Hepatic stellate cell (primary cell): Measurements from ENCODE around the gene ZSCAN5A.
"Not testable (repeated sequence)": the region's sequence is repeated elsewhere in the genome, so short reads cannot be mapped to it uniquely, and the experiment has no call there.

ENCODE experiments used
- DNase-seq: peaks from one replicate; pipeline ENCODE4 v3.0.0; 2011; ENCODE audit warnings: low spot score

ZSCAN5A gene

DNA sequence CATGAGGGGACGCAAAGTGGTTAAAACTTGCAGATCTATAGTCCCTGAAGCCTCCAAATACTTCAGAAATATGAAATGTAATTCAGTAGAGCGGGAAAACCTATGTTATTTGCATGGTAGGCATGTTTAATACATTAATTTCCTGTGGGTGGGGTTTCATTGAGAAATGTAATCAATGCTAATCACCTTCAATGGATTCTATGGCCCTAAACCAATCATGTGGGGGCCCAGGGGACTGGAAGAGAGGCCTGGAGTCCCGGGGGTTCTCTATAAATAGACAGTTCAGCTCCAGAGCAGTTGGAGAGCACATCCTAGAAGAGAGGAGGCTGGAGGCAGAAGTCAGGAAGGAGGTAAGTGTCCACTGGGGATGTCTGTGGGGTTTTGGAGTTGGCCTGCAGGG is 112.7 kb downstream of the ZSCAN5A start, which contains the start of gene ZSCAN5C:
TSS of gene ZSCAN5C (plus strand) at position 301 of the 400 bp plus-strand sequence. CDS start 3,641 bp downstream, outside the sequence.
- no peak for DNase-seq

DNA sequence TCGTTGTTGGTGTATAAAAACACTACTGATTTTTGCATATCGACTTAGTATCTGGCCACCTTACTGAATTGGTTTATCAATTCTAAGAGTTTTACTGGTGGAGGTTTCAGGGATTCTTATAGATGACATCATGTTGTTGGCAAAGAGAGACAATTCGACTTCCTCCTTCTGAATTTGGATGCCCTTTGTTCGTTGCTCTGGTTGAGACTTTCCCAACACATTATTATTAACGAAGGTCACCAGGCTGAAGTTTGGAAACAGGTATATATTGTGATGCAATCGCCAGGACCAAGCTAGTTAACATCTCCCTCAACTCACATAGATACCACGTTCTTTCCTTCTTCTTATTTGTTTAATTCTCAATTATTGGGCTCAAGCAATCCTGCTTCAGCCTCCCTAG is 115.0 kb downstream of the ZSCAN5A start:
- DNase-seq, result no peak

DNA sequence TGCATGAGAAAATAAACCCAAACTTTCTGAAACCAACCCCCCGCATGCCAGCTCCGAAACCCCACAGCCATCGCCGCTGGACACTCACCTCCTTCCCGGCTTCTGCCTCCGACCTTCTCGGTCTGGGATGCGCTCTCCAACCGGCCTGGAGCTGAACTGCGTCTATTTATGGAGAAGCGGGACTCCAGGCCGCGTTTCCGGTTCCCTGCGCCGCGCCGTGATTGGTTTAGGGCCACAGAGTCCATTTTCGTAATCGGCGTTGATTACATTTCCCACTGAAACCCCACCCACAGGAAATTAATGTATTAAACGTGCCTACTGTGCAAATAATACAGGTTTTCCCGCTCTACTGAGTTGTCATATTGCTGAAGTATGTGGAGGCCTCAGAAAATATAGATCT is 117.0 kb downstream of the ZSCAN5A start, which contains the start of gene ZSCAN5B:
TSS of gene ZSCAN5B (minus strand) at position 138 of the 400 bp plus-strand sequence. CDS start 4,731 bp downstream, outside the sequence.
- not testable (repeated sequence) for DNase-seq

DNA sequence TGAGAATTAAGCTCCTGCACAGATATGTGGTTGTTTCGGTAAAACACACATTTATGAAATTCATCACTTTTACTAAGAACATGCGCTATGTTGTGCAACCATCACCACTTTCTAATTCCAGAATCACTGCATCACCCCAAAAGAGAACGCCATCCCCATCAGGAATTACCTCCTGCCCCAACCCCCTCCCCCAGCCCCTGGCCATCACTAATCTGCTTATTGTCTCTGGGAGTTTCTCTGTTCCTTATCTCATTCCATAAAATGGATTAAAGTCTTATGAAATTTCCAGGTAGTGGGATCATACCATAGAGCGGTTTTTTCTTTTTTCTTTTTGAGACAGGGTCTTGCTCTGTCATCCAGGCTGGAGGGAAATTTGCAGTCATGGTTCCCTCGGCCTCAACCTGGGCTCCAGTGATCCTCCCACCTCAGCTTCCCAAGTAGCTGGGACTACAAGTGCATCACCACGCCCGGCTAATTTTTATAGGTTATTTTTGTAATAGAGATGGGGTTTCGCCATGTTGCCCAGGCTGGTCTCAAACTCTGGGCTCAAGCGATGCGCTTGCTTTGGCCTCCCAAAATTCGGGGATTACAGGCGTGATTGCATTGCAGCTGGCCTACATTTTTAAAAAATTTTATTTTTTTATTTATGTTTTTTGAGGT is 120.5 kb downstream of the ZSCAN5A start:
- no peak for DNase-seq

DNA sequence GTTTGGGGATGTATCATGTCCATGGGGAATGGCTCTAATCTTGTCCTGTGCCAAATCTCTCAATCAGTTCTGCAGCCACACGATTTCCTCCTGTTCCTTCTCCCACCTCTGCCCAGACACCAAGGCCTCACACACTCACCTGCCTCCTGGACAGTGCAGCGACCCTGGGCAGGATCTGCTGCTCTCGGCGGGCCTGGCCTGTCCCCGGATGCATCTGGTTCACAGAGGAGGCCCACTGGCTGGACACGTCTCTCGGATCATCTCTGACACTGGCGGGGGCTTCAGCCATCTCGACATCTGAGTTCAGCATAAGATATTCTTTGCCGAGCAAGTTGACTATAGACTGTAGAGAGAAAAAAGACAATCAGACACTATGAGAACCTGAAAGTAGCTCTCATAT is 122.9 kb downstream of the ZSCAN5A start:
- no peak for DNase-seq

DNA sequence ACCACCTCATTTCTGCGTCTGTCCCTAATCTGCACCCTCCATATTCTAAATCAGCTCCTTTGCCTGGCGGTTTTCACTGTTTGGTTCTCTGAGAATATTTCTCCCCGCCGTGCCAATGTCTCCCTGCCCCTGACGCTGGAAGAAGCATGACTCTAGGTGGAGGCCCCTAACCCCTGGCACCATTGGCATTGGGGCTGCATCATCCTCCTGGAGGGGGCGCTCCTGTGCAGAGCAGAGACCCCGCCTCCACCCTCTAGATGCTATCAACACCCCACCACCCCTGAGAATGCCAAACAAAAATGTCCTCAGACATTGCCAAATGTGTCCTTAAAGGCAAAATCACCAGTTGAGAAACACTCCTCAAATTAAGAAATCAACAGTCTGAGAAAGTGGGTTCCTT is 123.5 kb downstream of the ZSCAN5A start:
- no peak for DNase-seq

DNA sequence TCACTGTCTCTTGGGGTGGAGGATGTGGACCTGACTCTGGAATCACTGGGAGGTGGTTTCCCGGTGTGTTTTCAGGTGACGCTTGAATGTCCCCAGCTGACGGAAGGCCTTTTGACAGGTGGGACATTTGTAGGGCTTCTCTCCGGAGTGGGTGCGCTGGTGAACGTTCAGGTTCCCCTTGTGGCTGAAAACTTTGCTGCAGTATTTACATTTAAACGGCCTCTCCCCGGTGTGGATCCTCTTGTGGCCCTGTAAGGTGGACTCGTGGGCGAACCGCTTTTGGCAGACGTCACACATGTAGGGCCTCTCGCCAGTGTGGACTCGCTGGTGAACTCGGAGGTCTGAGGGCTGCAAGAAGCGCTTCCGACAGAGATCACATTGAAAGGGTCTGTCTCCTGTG is 124.9 kb downstream of the ZSCAN5A start:
- DNase-seq, result no peak

DNA sequence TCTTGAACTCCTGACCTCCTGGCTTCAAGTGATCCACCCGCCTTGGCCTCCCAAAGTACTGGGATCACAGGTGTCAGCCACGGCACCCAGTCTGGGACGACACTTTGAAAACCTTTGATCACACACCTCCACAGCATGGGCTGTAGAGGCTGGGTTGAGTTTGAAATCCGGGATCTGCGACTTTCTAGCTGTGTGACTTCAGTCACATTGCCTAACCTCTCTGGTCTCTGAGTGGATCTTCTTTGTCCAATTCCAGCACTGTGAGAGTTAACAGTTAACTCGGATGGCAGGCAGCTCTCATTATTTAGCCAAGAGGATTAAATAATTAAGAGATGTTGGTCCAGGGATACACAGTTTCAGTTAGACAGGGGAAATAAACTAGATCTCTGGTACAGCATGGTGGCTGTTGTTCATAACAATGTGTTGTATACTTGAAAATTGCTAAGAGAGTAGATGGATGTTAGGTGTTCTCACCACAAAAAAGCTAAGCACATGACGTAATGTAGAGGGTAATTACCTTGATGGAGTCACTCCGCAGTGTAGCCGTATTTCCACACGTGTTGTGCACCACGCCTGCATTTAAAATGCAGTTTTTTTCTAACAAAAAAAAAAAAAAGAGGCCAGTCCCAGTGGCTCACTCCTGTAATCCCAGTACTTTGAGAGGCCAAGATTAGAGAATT is 136.9 kb downstream of the ZSCAN5A start:
- DNase-seq, result no peak

DNA sequence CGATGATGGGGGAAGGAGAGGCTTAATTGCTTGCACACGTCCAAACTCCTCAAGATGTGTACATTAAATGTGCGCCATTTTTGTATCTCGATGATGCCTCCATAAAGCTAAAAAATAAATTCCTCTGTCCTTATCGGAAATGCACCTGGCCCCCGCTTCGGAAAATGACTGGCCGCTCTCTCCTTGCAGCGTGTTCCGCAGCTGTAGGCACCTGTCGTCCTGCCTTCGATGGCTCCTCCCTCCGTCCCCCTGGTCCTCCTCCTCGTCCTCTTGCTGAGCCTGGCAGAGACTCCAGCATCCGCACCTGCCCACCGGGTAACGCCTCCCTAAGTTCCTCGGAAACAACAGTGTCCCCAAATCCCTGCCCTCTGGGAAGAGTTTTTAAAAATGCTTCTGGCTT is 137.8 kb downstream of the ZSCAN5A start:
- DNase-seq, result no peak

DNA sequence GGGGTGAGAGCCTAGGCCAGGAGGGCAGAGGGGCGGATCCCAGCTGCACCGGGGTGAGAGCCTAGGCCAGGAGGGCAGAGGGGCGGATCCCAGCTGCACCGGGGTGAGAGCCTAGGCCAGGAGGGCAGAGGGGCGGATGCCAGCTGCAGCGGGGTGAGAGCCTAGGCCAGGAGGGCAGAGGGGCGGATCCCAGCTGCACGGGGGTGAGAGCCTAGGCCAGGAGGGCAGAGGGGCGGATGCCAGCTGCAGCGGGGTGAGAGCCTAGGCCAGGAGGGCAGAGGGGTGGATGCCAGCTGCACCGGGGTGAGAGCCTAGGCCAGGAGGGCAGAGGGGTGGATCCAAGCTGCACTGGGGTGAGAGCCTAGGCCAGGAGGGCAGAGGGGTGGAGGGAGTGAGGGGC is 138.3 kb downstream of the ZSCAN5A start:
- DNase-seq, result not testable (repeated sequence)

DNA sequence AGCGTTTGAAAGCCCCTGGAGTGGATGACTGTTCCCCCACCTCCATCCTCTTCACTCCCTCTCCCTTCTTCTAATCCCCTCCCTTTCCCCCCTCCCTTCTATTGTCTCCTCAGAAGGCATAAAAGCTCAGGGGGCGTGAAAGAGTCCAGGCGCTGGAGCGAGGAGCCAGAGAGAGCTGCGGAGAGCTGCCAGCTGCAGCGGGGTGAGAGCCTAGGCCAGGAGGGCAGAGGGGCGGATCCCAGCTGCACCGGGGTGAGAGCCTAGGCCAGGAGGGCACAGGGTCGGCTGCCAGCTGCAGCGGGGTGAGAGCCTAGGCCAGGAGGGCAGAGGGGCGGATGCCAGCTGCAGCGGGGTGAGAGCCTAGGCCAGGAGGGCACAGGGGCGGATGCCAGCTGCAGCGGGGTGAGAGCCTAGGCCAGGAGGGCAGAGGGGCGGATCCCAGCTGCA is 138.8 kb downstream of the ZSCAN5A start, which contains the start of gene GALP:
TSS of gene GALP (plus strand) at position 148 of the 447 bp plus-strand sequence. CDS start 1,101 bp downstream, outside the sequence.
- not testable (repeated sequence) for DNase-seq

DNA sequence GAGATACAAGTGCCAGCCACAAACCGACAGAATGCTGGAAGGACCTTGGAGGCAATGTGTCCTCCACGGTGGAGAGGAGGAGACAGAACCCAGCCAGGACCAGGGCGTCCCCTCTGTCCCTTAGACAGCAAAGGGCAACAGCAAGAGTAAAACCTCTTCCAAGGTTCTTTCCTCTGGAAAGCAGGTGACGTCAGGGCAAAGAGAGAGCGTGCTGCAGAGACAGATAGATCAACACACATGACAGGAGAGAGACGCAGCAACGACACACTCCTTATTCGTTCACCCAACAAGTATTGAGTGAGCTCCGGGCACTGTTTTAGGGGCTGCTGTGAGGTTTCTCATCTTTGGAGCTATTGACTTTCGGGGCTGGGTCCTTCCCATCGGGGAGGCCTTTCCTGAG is 140.1 kb downstream of the ZSCAN5A start:
- DNase-seq, result no peak

DNA sequence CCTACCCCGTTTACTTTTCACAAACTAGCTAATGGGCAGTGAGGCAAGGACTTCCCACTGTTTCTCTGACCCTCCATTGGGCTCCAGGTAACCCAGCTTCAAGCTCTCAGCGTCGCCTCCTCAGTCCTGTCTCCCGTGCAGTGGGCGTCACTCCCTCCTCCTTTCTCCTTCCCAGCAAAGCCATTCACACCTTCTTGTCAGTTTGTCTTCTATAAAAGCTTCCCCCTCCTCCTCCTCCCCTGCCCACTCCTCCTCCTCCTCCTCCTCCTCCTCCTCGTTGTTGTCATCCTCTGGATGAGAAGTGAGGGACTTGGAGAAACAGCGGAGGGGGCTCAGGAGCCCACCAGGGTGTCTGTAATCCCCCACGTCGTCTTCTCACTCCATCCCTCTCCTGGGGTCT is 140.6 kb downstream of the ZSCAN5A start:
- no peak for DNase-seq
